Activated CD8-positive, alpha-beta memory T cell treated with anti-CD3 and anti-CD28 coated beads, Interleukin-2, amount 10 ng/mL, durations not matched to agents 7 days and 5 days (primary cell): ENCODE results near the gene C17orf107. TPM values are rescaled to one million over a fixed set of nuclear protein-coding genes. Genes with fewer than 3 reads are reported as not detected.
A peak's percentile ranks its signal among the peaks of the same experiment; 100 is the strongest.
"Not testable (repeated sequence)": the region's sequence is repeated elsewhere in the genome, so short reads cannot be mapped to it uniquely, and the experiment has no call there.

ENCODE experiments used
- ATAC-seq: fragments of 150-1000 bp; cut with Tn5 transposase; one replicate; pipeline ENCODE4 v1.10.0; 2021; ENCODE audit warnings: moderate library complexity
- CTCF ChIA-PET: fragments of 350-600 bp; sonication (Branson Sonifier 250); formaldehyde crosslinking; loops from one replicate; lab custom pipeline; 2021; ENCODE audit warnings: antibody characterized with exemption; lab: Charles Lee
- DNase-seq: peaks from one replicate; pipeline ENCODE4 v3.0.0-alpha.2; 2020
- H3K27ac Mint-ChIP-seq: one replicate; pipeline ENCODE4 v1.8.0; 2021; ENCODE audit warnings: mild to moderate bottlenecking, mixed read lengths
- H3K27me3 Mint-ChIP-seq: one replicate; pipeline ENCODE4 v1.8.0; 2021; ENCODE audit warnings: mixed read lengths
- H3K36me3 Mint-ChIP-seq: one replicate; pipeline ENCODE4 v1.8.0; 2021; ENCODE audit warnings: mild to moderate bottlenecking, mixed read lengths
- H3K4me1 Mint-ChIP-seq: one replicate; pipeline ENCODE4 v1.8.0; 2021; ENCODE audit warnings: mixed read lengths
- H3K4me3 Mint-ChIP-seq: one replicate; pipeline ENCODE4 v1.8.0; 2021; ENCODE audit warnings: mild to moderate bottlenecking, moderate library complexity, mixed read lengths
- H3K9me3 Mint-ChIP-seq: one replicate; pipeline ENCODE4 v1.8.0; 2022; ENCODE audit warnings: low read depth, mixed read lengths
- total RNA-seq, 2 experiments: library from RNA; stranded (reverse); gene quantifications; one replicate each; pipeline ENCODE4 v1.2.3, GENCODE V29; 2021

Gene C17orf107
- total RNA-seq, 2 experiments from 2014 or later, result 0.98 to 1.2 TPM

- CTCF ChIA-PET, result interaction anchor here (0.7 to 2.5 kb wide), 35 partner anchors 8 to 169 kb away, joined by 3 to 31 read pairs (median 5); partner anchors contain the start of genes C17orf107, CAMTA2, INCA1 and KIF1C
- Mint-ChIP-seq H3K27me3 (no peaks in the 10 kb centered on the region), H3K4me1 (peaks cover 2% of the 10 kb centered on the region), H3K27ac (no peak overlapping the region), H3K9me3 (no peaks in the 10 kb centered on the region), H3K4me3 (no peak overlapping the region), H3K36me3 (no peaks in the 10 kb centered on the region)
- peak; percentile 98 for ATAC-seq
- peak; percentile 88 for DNase-seq
Observed at GRCh38 chr17:4908711-4909496, 9.6 kb downstream of the C17orf107 start.

- no peaks in the 10 kb centered on the region for H3K9me3 Mint-ChIP-seq
- CTCF ChIA-PET, result interaction anchor here (1.2 to 1.3 kb wide), 2 partner anchors 10 to 103 kb away, joined by 3 to 4 read pairs; no protein-coding TSS in a partner anchor
- no peaks in the 10 kb centered on the region for H3K36me3 Mint-ChIP-seq
- ATAC-seq (no peak), DNase-seq (no peak)
- peaks cover 2% of the 10 kb centered on the region for H3K4me1 Mint-ChIP-seq
- H3K27ac Mint-ChIP-seq, result no peak overlapping the region
- H3K4me3 Mint-ChIP-seq, result no peak overlapping the region
- H3K27me3 Mint-ChIP-seq, result no peaks in the 10 kb centered on the region
Observed at GRCh38 chr17:4913994-4914393, 14.7 kb downstream of the C17orf107 start.

- DNase-seq, ATAC-seq, CTCF ChIA-PET, H3K27me3 Mint-ChIP-seq, H3K36me3 Mint-ChIP-seq, H3K4me1 Mint-ChIP-seq, H3K4me3 Mint-ChIP-seq, H3K27ac Mint-ChIP-seq, H3K9me3 Mint-ChIP-seq: not testable (repeated sequence)
Observed at GRCh38 chr17:4914551-4914950, 15.2 kb downstream of the C17orf107 start.

- Mint-ChIP-seq H3K27ac (no peak overlapping the region), H3K36me3 (peaks cover 2% of the 10 kb centered on the region), H3K27me3 (no peaks in the 10 kb centered on the region), H3K4me3 (no peak overlapping the region), H3K4me1 (no peaks in the 10 kb centered on the region), H3K9me3 (no peaks in the 10 kb centered on the region)
- DNase-seq, result no peak
- CTCF ChIA-PET, result interaction anchor here (0.6 to 2.4 kb wide), 3 partner anchors 11 to 438 kb away, joined by 3 to 12 read pairs (median 4); partner anchors contain the start of genes RNF167 and SLC25A11
- no peak for ATAC-seq
Observed at GRCh38 chr17:4919511-4920047, 20.2 kb downstream of the C17orf107 start.

- Mint-ChIP-seq H3K27me3 (no peaks in the 10 kb centered on the region), H3K4me1 (no peaks in the 10 kb centered on the region), H3K36me3 (peaks cover 2% of the 10 kb centered on the region), H3K9me3 (no peaks in the 10 kb centered on the region), H3K4me3 (no peak overlapping the region), H3K27ac (no peak overlapping the region)
- DNase-seq, result no peak
- no peak for ATAC-seq
- CTCF ChIA-PET, result interaction anchor here (1.4 to 2.4 kb wide), 2 partner anchors 11 to 20 kb away, joined by 3 to 12 read pairs; partner anchors contain the start of genes RNF167 and SLC25A11
Observed at GRCh38 chr17:4920351-4921048, 21.2 kb downstream of the C17orf107 start.

GRCh38 chr17:4921320-4921719 lies 22.0 kb downstream of the C17orf107 start:
- ATAC-seq (no peak), DNase-seq (no peak)
- Mint-ChIP-seq H3K36me3 (peaks cover 2% of the 10 kb centered on the region), H3K27ac (no peak overlapping the region), H3K4me3 (no peak overlapping the region), H3K4me1 (no peaks in the 10 kb centered on the region), H3K9me3 (no peaks in the 10 kb centered on the region), H3K27me3 (no peaks in the 10 kb centered on the region)
- CTCF ChIA-PET, result interaction anchor here (2.4 kb wide), 1 partner anchor 12 kb away, joined by 12 read pairs; no protein-coding TSS in a partner anchor

- not testable (repeated sequence) for H3K4me1 Mint-ChIP-seq, H3K9me3 Mint-ChIP-seq, ATAC-seq, H3K36me3 Mint-ChIP-seq, H3K4me3 Mint-ChIP-seq, DNase-seq, H3K27ac Mint-ChIP-seq, H3K27me3 Mint-ChIP-seq
- CTCF ChIA-PET, result interaction anchor here (0.8 to 1.9 kb wide), 2 partner anchors 13 to 17 kb away, joined by 3 to 4 read pairs; partner anchors contain the start of genes RNF167 and SLC25A11
Observed at GRCh38 chr17:4926577-4927335, 27.4 kb downstream of the C17orf107 start.

GRCh38 chr17:4928881-4929280 lies 29.5 kb downstream of the C17orf107 start:
- peaks cover 6% of the 10 kb centered on the region for H3K4me1 Mint-ChIP-seq
- peaks cover 7% of the 10 kb centered on the region for H3K36me3 Mint-ChIP-seq
- no peak overlapping the region for H3K4me3 Mint-ChIP-seq
- no peak for DNase-seq
- ATAC-seq, result no peak
- H3K27me3 Mint-ChIP-seq, result no peaks in the 10 kb centered on the region
- H3K27ac Mint-ChIP-seq, result no peak overlapping the region
- CTCF ChIA-PET, result no interaction called here
- no peaks in the 10 kb centered on the region for H3K9me3 Mint-ChIP-seq

- H3K9me3 Mint-ChIP-seq, result no peaks in the 10 kb centered on the region
- H3K4me1 Mint-ChIP-seq, result peaks cover 31% of the 10 kb centered on the region
- CTCF ChIA-PET, result no interaction called here
- H3K4me3 Mint-ChIP-seq, result no peak within 1 kb of the TSS
- H3K27ac Mint-ChIP-seq, result no peak within 1 kb of the TSS
- ATAC-seq (no peak), DNase-seq (no peak)
- H3K27me3 Mint-ChIP-seq, result no peaks in the 10 kb centered on the region
- H3K36me3 Mint-ChIP-seq, result peaks cover 15% of the 10 kb centered on the region
Observed at GRCh38 chr17:4931963-4932362, 32.6 kb downstream of the C17orf107 start, which contains the start of gene GP1BA. GP1BA (plus strand) TSS chr17:4932277; CDS start chr17:4932605, 328 bp downstream.

- no peak overlapping the region for H3K4me3 Mint-ChIP-seq
- peaks cover 18% of the 10 kb centered on the region for H3K36me3 Mint-ChIP-seq
- H3K27me3 Mint-ChIP-seq, result no peaks in the 10 kb centered on the region
- no peak for DNase-seq
- no peaks in the 10 kb centered on the region for H3K9me3 Mint-ChIP-seq
- no peak for ATAC-seq
- H3K4me1 Mint-ChIP-seq, result peaks cover 35% of the 10 kb centered on the region
- CTCF ChIA-PET, result interaction anchor here (1.2 kb wide), 1 partner anchor 23 kb away, joined by 4 read pairs; no protein-coding TSS in a partner anchor
- no peak overlapping the region for H3K27ac Mint-ChIP-seq
Observed at GRCh38 chr17:4932756-4933155, 33.4 kb downstream of the C17orf107 start.

GRCh38 chr17:4933646-4934045 lies 34.3 kb downstream of the C17orf107 start:
- H3K36me3 Mint-ChIP-seq, result peaks cover 26% of the 10 kb centered on the region
- ATAC-seq (no peak), DNase-seq (no peak)
- peaks cover 39% of the 10 kb centered on the region for H3K4me1 Mint-ChIP-seq
- H3K27ac Mint-ChIP-seq, result peak overlapping the region; percentile 65
- no peaks in the 10 kb centered on the region for H3K27me3 Mint-ChIP-seq
- no peaks in the 10 kb centered on the region for H3K9me3 Mint-ChIP-seq
- no peak overlapping the region for H3K4me3 Mint-ChIP-seq
- CTCF ChIA-PET, result interaction anchor here (0.8 to 1.3 kb wide), 2 partner anchors 24 to 30 kb away, joined by 3 to 7 read pairs; partner anchors contain the start of gene CHRNE

- H3K4me3 Mint-ChIP-seq, result no peak overlapping the region
- DNase-seq (no peak), ATAC-seq (peak; percentile 32)
- H3K9me3 Mint-ChIP-seq, result no peaks in the 10 kb centered on the region
- H3K27ac Mint-ChIP-seq, result peak overlapping the region; percentile 65
- H3K4me1 Mint-ChIP-seq, result peaks cover 45% of the 10 kb centered on the region
- H3K27me3 Mint-ChIP-seq, result no peaks in the 10 kb centered on the region
- CTCF ChIA-PET, result interaction anchor here (0.8 to 1.3 kb wide), 2 partner anchors 25 to 31 kb away, joined by 3 to 7 read pairs; partner anchors contain the start of gene CHRNE
- peaks cover 29% of the 10 kb centered on the region for H3K36me3 Mint-ChIP-seq
Observed at GRCh38 chr17:4934173-4934979, 35.0 kb downstream of the C17orf107 start.
